Activated CD4-positive, alpha-beta T cell treated with anti-CD3 and anti-CD28 coated beads for 4 hours (primary cell): ENCODE measurements around the gene RNF166.

Source experiments
- DNase-seq, 2 donors: peaks; one replicate each; pipeline ENCODE4 v3.0.0-alpha.2; 2020

The RNF166 gene

GRCh38 chr16:88739139-88739976 is 33.1 kb upstream of the RNF166 start:
- no peak for DNase-seq

GRCh38 chr16:88738151-88739084 is 32.2 kb upstream of the RNF166 start:
- no peak for DNase-seq

GRCh38 chr16:88737298-88738150 is 31.3 kb upstream of the RNF166 start:
- DNase-seq = peak; percentile 57 to 76

- DNase-seq = no peak
Observed at GRCh38 chr16:88736496-88736895, 30.3 kb upstream of the RNF166 start.

GRCh38 chr16:88736088-88736487 is 29.9 kb upstream of the RNF166 start:
- DNase-seq = no peak

GRCh38 chr16:88735616-88736015 is 29.4 kb upstream of the RNF166 start:
- no peak for DNase-seq

- DNase-seq = no peak
Observed at GRCh38 chr16:88735121-88735520, 28.9 kb upstream of the RNF166 start.

- no peak for DNase-seq
Observed at GRCh38 chr16:88734361-88734728, 28.1 kb upstream of the RNF166 start.

- DNase-seq = no peak
Observed at GRCh38 chr16:88733630-88734360, 27.6 kb upstream of the RNF166 start.

GRCh38 chr16:88732961-88733294 is 26.7 kb upstream of the RNF166 start:
- DNase-seq = no peak

GRCh38 chr16:88732172-88732960 is 26.2 kb upstream of the RNF166 start:
- no peak for DNase-seq

- DNase-seq = no peak
Observed at GRCh38 chr16:88731699-88732098, 25.5 kb upstream of the RNF166 start.

GRCh38 chr16:88730632-88731607 is 24.7 kb upstream of the RNF166 start:
- DNase-seq = no peak

GRCh38 chr16:88727871-88728270 is 21.7 kb upstream of the RNF166 start:
- no peak for DNase-seq

- no peak for DNase-seq
Observed at GRCh38 chr16:88726981-88727380, 20.8 kb upstream of the RNF166 start.

- no peak for DNase-seq
Observed at GRCh38 chr16:88726408-88726749, 20.2 kb upstream of the RNF166 start.

- no peak for DNase-seq
Observed at GRCh38 chr16:88725609-88726407, 19.6 kb upstream of the RNF166 start.

GRCh38 chr16:88724855-88725555 is 18.8 kb upstream of the RNF166 start:
- DNase-seq = no peak

GRCh38 chr16:88723911-88724310 is 17.7 kb upstream of the RNF166 start:
- no peak for DNase-seq
